HepG2 (cell line): Measurements from ENCODE around the gene IMPG2. TPM values are rescaled to one million over a fixed set of nuclear protein-coding genes. Genes with fewer than 3 reads are reported as not detected.

ENCODE experiments used
- ATAC-seq: fragments of 200-7000 bp; cut with Tn5 transposase; 3 replicates; pipeline ENCODE4 v1.9.1; 2020; ENCODE audit warnings: mild to moderate bottlenecking, moderate library complexity
- BruUV-seq: library from RNA; stranded (reverse); fragments of 400-500 nt; replicated peaks from 2 replicates; lab custom pipeline; 2021; lab: Mats Ljungman, UMichigan
- CTCF ChIA-PET: fragments of 300-600 bp; formaldehyde crosslinking; extraction: SDS; loops from one replicate; lab custom pipeline; 2021; ENCODE audit warnings: low total read pairs, inconsistent platforms, low intra/inter-chr PET ratio; lab: Yijun Ruan, JAX
- POLR2A ChIA-PET: fragments of 350-600 bp; sonication (Branson Sonifier 250); formaldehyde crosslinking; loops from one replicate; lab custom pipeline; 2020; ENCODE audit warnings: antibody characterized with exemption, inconsistent platforms; lab: Yijun Ruan, JAX
- DNase-seq: peaks from one replicate; pipeline ENCODE4 v3.0.0-alpha.2; 2015; ENCODE audit warnings: low spot score
- FAIRE-seq: peaks from 3 replicates; lab custom pipeline; 2011; peaks lifted over from hg19 to GRCh38; lab: Jason Lieb, UNC
- H2AFZ ChIP-seq: one replicate; pipeline ENCODE4 v1.6.1; 2011; ENCODE audit warnings: low read length, inconsistent platforms
- H3K27ac ChIP-seq: fragments of 300-600 bp; 3 replicates; pipeline ENCODE4 v1.8.0; 2011; ENCODE audit warnings: mixed run types, mild to moderate bottlenecking, mixed read lengths, low read length, inconsistent platforms; ENCODE audit not compliant: insufficient read depth; ENCODE audit errors: extremely low read length
- H3K27me3 ChIP-seq, 2 experiments: fragments of 200-600 bp in 1 of 2; 2 replicates in 1 of 2; 3 replicates in 1 of 2; pipeline versions ENCODE4 v1.6.0 to v1.8.0; 2011; ENCODE audit warnings: low read length in 2 of 2, mild to moderate bottlenecking in 2 of 2, moderate library complexity in 2 of 2, inconsistent platforms in 1 of 2; ENCODE audit not compliant: insufficient read depth in 2 of 2, control insufficient read depth in 1 of 2
- H3K36me3 ChIP-seq, 2 experiments: fragments of 200-600 bp in 1 of 2; replicated peaks in 1 of 2; 2 replicates in 1 of 2; 3 replicates in 1 of 2; pipeline versions ENCODE4 v1.5.1 to v1.8.0; 2011; ENCODE audit warnings: low read length in 2 of 2, inconsistent platforms in 1 of 2; ENCODE audit not compliant: insufficient read depth in 2 of 2, control insufficient read depth in 1 of 2
- H3K4me1 ChIP-seq: 2 replicates; pipeline ENCODE4 v1.5.1; 2012; ENCODE audit warnings: low read length, inconsistent platforms; ENCODE audit not compliant: insufficient read depth
- H3K4me2 ChIP-seq: 2 replicates; pipeline ENCODE4 v1.6.0; 2011; ENCODE audit warnings: low read depth, low read length, inconsistent platforms
- H3K4me3 ChIP-seq, 3 experiments: fragments of 200-600 bp in 1 of 3; sonication (generic), shearing (Covaris generic) in 1 of 3; replicated peaks in 1 of 3; 2 replicates each; pipeline ENCODE4 v1.5.1; 2011 to 2016; ENCODE audit warnings: low read length in 3 of 3, inconsistent platforms in 2 of 3, low read depth in 2 of 3, mild to moderate bottlenecking in 2 of 3, control low read depth in 1 of 3, mixed read lengths in 1 of 3; ENCODE audit not compliant: insufficient read depth in 1 of 3
- H3K79me2 ChIP-seq: one replicate; pipeline ENCODE4 v1.6.1; 2011; ENCODE audit warnings: low read length, inconsistent platforms; ENCODE audit not compliant: insufficient read depth
- H3K9ac ChIP-seq: 2 replicates; pipeline ENCODE4 v1.6.0; 2011; ENCODE audit warnings: mild to moderate bottlenecking, low read depth, low read length, inconsistent platforms; ENCODE audit not compliant: insufficient read depth
- H3K9me3 ChIP-seq: 2 replicates; pipeline ENCODE4 v1.5.1; 2012; ENCODE audit warnings: mild to moderate bottlenecking, low read length
- H4K20me1 ChIP-seq: 2 replicates; pipeline ENCODE4 v1.6.0; 2011; ENCODE audit warnings: inconsistent platforms, mild to moderate bottlenecking, low read length, moderate library complexity; ENCODE audit not compliant: insufficient read depth
- ARID2 ChIP-seq: sonication (generic); formaldehyde crosslinking; IDR thresholded peaks from 2 replicates; pipeline ENCODE4 v1.8.1; 2022; ENCODE audit warnings: mild to moderate bottlenecking, missing genetic modification reagents, borderline replicate concordance
- DZIP1 ChIP-seq: sonication (generic); formaldehyde crosslinking; IDR thresholded peaks from 2 replicates; pipeline ENCODE4 v1.5.0; 2020; ENCODE audit warnings: mild to moderate bottlenecking, missing genetic modification reagents
- GATAD1 ChIP-seq: IDR thresholded peaks from 2 replicates; pipeline ENCODE4 v1.6.1; 2016; ENCODE audit warnings: missing genetic modification reagents, missing compliant biosample characterization
- GFI1 ChIP-seq: sonication (generic); formaldehyde crosslinking; IDR thresholded peaks from 2 replicates; pipeline ENCODE4 v1.5.0; 2020; ENCODE audit warnings: missing genetic modification reagents, mild to moderate bottlenecking, borderline replicate concordance
- MIER3 ChIP-seq: IDR thresholded peaks from 2 replicates; pipeline ENCODE4 v1.6.1; 2016; ENCODE audit warnings: missing compliant biosample characterization, borderline replicate concordance
- MTF1 ChIP-seq: sonication (generic); formaldehyde crosslinking; IDR thresholded peaks from 2 replicates; pipeline ENCODE4 v1.5.0; 2020; ENCODE audit warnings: missing genetic modification reagents
- NBN ChIP-seq: fragments of 450-650 bp; conservative IDR thresholded peaks from 2 replicates; pipeline ENCODE4 v1.6.1; 2017
- ZBTB8A ChIP-seq: sonication (generic); formaldehyde crosslinking; IDR thresholded peaks from 2 replicates; pipeline ENCODE4 v1.4.0; 2020; ENCODE audit warnings: mild to moderate bottlenecking, low read depth, missing genetic modification reagents, borderline replicate concordance
- ZHX1 ChIP-seq: sonication (generic); formaldehyde crosslinking; IDR thresholded peaks from 2 replicates; pipeline ENCODE4 v1.8.1; 2022; ENCODE audit warnings: low read depth, mild to moderate bottlenecking, missing genetic modification reagents
- ZMYM2 ChIP-seq: sonication (generic); formaldehyde crosslinking; IDR thresholded peaks from 2 replicates; pipeline ENCODE4 v1.8.0; 2022; ENCODE audit warnings: mild to moderate bottlenecking, missing genetic modification reagents
- ZNF30 ChIP-seq: sonication (generic); formaldehyde crosslinking; IDR thresholded peaks from 2 replicates; pipeline ENCODE4 v1.5.0; 2020; ENCODE audit warnings: mild to moderate bottlenecking, missing genetic modification reagents
- ZNF549 ChIP-seq: sonication (generic); formaldehyde crosslinking; IDR thresholded peaks from 2 replicates; pipeline ENCODE4 v1.5.0; 2020; ENCODE audit warnings: missing genetic modification reagents
- ZNF564 ChIP-seq: sonication (generic); formaldehyde crosslinking; IDR thresholded peaks from 2 replicates; pipeline ENCODE4 v1.8.1; 2023; ENCODE audit warnings: mild to moderate bottlenecking, missing genetic modification reagents
- ZNF75D ChIP-seq: sonication (generic); formaldehyde crosslinking; IDR thresholded peaks from 2 replicates; pipeline ENCODE4 v1.8.1; 2023; ENCODE audit warnings: missing genetic modification reagents, mild to moderate bottlenecking, borderline replicate concordance
- WGBS: methylation state at CpG from one replicate; pipeline ENCODE4 v1.1.6; 2017; ENCODE audit warnings: low lambda C conversion rate; 5-methylcytosine and 5-hydroxymethylcytosine counted together
- in situ Hi-C: cut with HindIII; loops from 2 replicates; pipeline ENCODE4 v1.10.0; 2017; ENCODE audit warnings: low pct_unique_long_range_greater_than_20kb; ENCODE audit not compliant: extremely low pct_ligation_motif_present
- intact Hi-C: fragments of 100-400 bp; cut with micrococcal nuclease; formaldehyde crosslinking; loops from one replicate; pipeline ENCODE4 v1.10.0; 2022; ENCODE audit not compliant: unreplicated experiment
- polyA plus RNA-seq, 8 experiments: library from polyadenylated mRNA; depleted of rRNA in 3 of 8; stranded (reverse) in 7 of 8; unstranded in 1 of 8; fragments of >200 nt; fragmentation: Illumina TruSeq in 4 of 8; extraction: Trizol in 4 of 8; gene quantifications; 2 replicates each; pipeline versions ENCODE4 v1.2.1 to v1.2.3, GENCODE V29; 2011 to 2016; ENCODE audit warnings: low read depth in 4 of 8, missing spikeins in 1 of 8, mixed read lengths in 1 of 8; ENCODE audit not compliant: insufficient read depth in 1 of 8
- total RNA-seq, 5 experiments: library from RNA; depleted of rRNA; stranded (reverse); fragments of >200 nt; fragmentation: Illumina TruSeq; extraction: Trizol; gene quantifications; 2 replicates each; pipeline ENCODE4 v1.2.3, GENCODE V29; 2016; ENCODE audit warnings: low read depth in 1 of 5
- TF ChIP-seq, protein P1 (sequence below): sonication (generic); formaldehyde crosslinking; IDR thresholded peaks from 2 replicates; pipeline ENCODE4 v1.5.0; 2020; ENCODE audit warnings: missing genetic modification reagents

Gene IMPG2
- total and polyA plus RNA-seq, 2 of the 13 experiments (the other 11 are each of a cell fraction or from before 2014, with no cell fraction given), result 0.02 to 0.03 TPM

DNA sequence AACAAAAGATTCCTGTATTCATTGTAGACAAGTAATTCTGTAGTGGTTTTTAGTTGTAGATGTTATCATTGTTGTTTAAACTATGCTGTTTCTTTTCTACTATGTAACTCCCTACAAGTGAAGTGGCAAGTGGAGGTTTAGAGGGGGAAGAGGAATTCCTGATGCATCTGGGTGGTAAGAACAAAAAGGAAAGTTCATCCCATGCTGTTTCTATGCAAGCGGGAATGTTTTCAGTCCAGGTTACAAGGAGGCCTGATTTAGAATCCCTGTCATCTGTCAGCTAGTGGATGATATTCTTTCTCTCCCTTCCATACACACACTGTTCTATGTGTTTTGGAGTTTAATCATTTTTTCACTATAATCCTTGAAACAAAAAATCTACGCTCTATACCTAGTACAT is 67.4 kb downstream of the IMPG2 start:
- no TSS peak for BruUV-seq
- Histone ChIP-seq H3K9ac (no peak overlapping the region), H3K4me1 (no peaks in the 10 kb centered on the region), H2AFZ (no peak overlapping the region), H3K36me3 (no peaks in the 10 kb centered on the region), H3K9me3 (no peaks in the 10 kb centered on the region), H3K4me3 (no peak overlapping the region), H3K27ac (no peak overlapping the region), H3K4me2 (no peak overlapping the region), H3K27me3 (no peaks in the 10 kb centered on the region; a peak in 1 of 5 replicates), H3K79me2 (no peaks in the 10 kb centered on the region), H4K20me1 (no peaks in the 10 kb centered on the region)
- ChIA-PET POLR2A (no interaction called here), CTCF (no interaction called here)
- no peak for TF ChIP-seq GFI1
- TF ChIP-seq MIER3 (CRISPR knock-in tag), result no peak
- TF ChIP-seq ZBTB8A (CRISPR knock-in tag), result no peak
- TF ChIP-seq ZNF30 (CRISPR knock-in tag), result no peak
- no peak for TF ChIP-seq DZIP1 (CRISPR knock-in tag)
- no peak for TF ChIP-seq ZHX1 (CRISPR knock-in tag)
- no peak for TF ChIP-seq ARID2 (CRISPR knock-in tag)
- no peak for TF ChIP-seq ZMYM2 (CRISPR knock-in tag)
- TF ChIP-seq NBN, result no peak
- TF ChIP-seq ZNF75D (CRISPR knock-in tag), result no peak
- no peak for TF ChIP-seq GATAD1
- TF ChIP-seq MTF1 (CRISPR knock-in tag), result no peak
- no peak for TF ChIP-seq ZNF564 (CRISPR knock-in tag)
- TF ChIP-seq, protein P1, sequence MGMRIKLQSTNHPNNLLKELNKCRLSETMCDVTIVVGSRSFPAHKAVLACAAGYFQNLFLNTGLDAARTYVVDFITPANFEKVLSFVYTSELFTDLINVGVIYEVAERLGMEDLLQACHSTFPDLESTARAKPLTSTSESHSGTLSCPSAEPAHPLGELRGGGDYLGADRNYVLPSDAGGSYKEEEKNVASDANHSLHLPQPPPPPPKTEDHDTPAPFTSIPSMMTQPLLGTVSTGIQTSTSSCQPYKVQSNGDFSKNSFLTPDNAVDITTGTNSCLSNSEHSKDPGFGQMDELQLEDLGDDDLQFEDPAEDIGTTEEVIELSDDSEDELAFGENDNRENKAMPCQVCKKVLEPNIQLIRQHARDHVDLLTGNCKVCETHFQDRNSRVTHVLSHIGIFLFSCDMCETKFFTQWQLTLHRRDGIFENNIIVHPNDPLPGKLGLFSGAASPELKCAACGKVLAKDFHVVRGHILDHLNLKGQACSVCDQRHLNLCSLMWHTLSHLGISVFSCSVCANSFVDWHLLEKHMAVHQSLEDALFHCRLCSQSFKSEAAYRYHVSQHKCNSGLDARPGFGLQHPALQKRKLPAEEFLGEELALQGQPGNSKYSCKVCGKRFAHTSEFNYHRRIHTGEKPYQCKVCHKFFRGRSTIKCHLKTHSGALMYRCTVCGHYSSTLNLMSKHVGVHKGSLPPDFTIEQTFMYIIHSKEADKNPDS (CRISPR knock-in tag), result no peak
- TF ChIP-seq ZNF549 (CRISPR knock-in tag), result no peak
- FAIRE-seq (no peak), DNase-seq (no peak), ATAC-seq (no peak)
- WGBS, result 85% methylated on average over 2 of the region's 2 CpGs
- intact Hi-C loops, result no loop called here
- in situ Hi-C loops, result no loop called here
